GM18505 (cell line): ENCODE data around the gene PABPC1L.

ENCODE experiments used
- ATAC-seq: cut with Tn5 transposase; IDR thresholded peaks from one replicate; pipeline ENCODE4 v1.9.1; 2021; ENCODE audit not compliant: unreplicated experiment
- POLR2A ChIP-seq: IDR thresholded peaks from 4 replicates; pipeline ENCODE4 v1.6.1; 2011; ENCODE audit warnings: borderline replicate concordance; ENCODE audit not compliant: insufficient read depth, insufficient read length; ENCODE audit errors: extremely low read depth

Gene PABPC1L

GRCh38 chr20:44961011-44961869 lies 51.4 kb downstream of the PABPC1L start:
- no peak for TF ChIP-seq POLR2A

GRCh38 chr20:44961870-44962267 lies 52.0 kb downstream of the PABPC1L start:
- no peak for ATAC-seq
- no peak for TF ChIP-seq POLR2A

More at GRCh38 chr20:44961011-44961869, 51.4 kb downstream of the PABPC1L start:
- no peak for ATAC-seq

GRCh38 chr20:44962483-44962882 lies 52.6 kb downstream of the PABPC1L start:
- TF ChIP-seq POLR2A, result no peak
- ATAC-seq, result no peak

- no peak for ATAC-seq
- TF ChIP-seq POLR2A, result no peak
Measured at GRCh38 chr20:44963325-44964215, 53.7 kb downstream of the PABPC1L start.

- TF ChIP-seq POLR2A, result no peak
- ATAC-seq, result no peak
Measured at GRCh38 chr20:44965651-44966029, 55.8 kb downstream of the PABPC1L start.

GRCh38 chr20:44966030-44966961 lies 56.4 kb downstream of the PABPC1L start, which contains the start of gene STK4:
TSS of gene STK4 (plus strand) at chr20:44966512. CDS start at chr20:44966569, 57 bp downstream.
- ATAC-seq, result peak; percentile 77
- peak; percentile 91 for TF ChIP-seq POLR2A

- no peak for ATAC-seq
- peak; percentile 54 for TF ChIP-seq POLR2A
Measured at GRCh38 chr20:44967207-44967807, 57.4 kb downstream of the PABPC1L start.

GRCh38 chr20:44969300-44969894 lies 59.5 kb downstream of the PABPC1L start:
- TF ChIP-seq POLR2A, result no peak
- no peak for ATAC-seq

GRCh38 chr20:44970243-44970757 lies 60.4 kb downstream of the PABPC1L start:
- ATAC-seq, result no peak
- TF ChIP-seq POLR2A, result no peak

- no peak for ATAC-seq
- no peak for TF ChIP-seq POLR2A
Measured at GRCh38 chr20:44973053-44973452, 63.2 kb downstream of the PABPC1L start.

- TF ChIP-seq POLR2A, result no peak
- no peak for ATAC-seq
Measured at GRCh38 chr20:44976698-44977097, 66.8 kb downstream of the PABPC1L start.
